Right ventricle myocardium superior (tissue), 1 donor: ENCODE data around the gene APCS. TPM values are rescaled to one million over a fixed set of nuclear protein-coding genes. Genes with fewer than 3 reads are reported as not detected.

Experiments used
- ATAC-seq: fragments of 200-7000 bp; cut with Tn5 transposase; one replicate; pipeline ENCODE4 v1.9.1; 2020; ENCODE audit warnings: mild to moderate bottlenecking; ENCODE audit not compliant: poor library complexity
- DNase-seq: peaks from one replicate; pipeline ENCODE4 v3.0.0-alpha.2; 2020
- intact Hi-C: fragments of 100-400 bp; cut with DNase I; formaldehyde crosslinking; loops from one replicate; pipeline ENCODE4 v1.11.2; 2022
- long read RNA-seq: library from polyadenylated mRNA; unstranded; transcript quantifications from one replicate; pipeline ENCODE4 v2.0.0, GENCODE V29; 2021
- total RNA-seq: library from RNA; stranded (reverse); fragmentation: NEBNext Ultra II Directional; extraction: Animal tissue kit (Norgen Biotek cat#: 25700); gene quantifications from one replicate; pipeline ENCODE4 v1.2.1, GENCODE V29; 2021
- donor health status: DM: no; HTN: yes; CAD: no; lungs with severe emphysema.

The APCS gene, protein sequence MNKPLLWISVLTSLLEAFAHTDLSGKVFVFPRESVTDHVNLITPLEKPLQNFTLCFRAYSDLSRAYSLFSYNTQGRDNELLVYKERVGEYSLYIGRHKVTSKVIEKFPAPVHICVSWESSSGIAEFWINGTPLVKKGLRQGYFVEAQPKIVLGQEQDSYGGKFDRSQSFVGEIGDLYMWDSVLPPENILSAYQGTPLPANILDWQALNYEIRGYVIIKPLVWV
- 0.32 TPM for total RNA-seq
- long read RNA-seq: 0 reads

DNA sequence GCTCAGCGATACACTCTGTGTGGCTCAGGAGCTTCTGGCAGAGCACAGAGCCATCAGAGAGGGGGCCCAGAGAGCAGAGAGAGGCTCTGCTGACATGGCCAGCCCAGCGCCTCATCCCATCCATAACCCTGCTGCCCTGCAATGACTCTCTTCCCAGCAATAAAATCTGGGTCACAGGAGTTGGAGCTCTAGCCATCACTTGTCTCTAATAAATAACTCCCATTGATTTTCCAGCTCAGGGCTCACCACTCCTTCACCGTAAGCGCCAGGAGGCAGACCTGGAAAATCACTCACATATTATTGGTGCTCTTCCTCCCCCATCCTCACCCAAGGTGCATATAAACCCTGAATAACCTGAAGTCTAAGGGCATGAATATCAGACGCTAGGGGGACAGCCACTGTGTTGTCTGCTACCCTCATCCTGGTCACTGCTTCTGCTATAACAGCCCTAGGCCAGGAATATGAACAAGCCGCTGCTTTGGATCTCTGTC is at the start of gene APCS:
TSS of gene APCS (plus strand) at position 366 of the 491 bp plus-strand sequence. CDS start at position 462, 96 bp downstream.
- intact Hi-C loops: no loop called here
- ATAC-seq: no peak

DNA sequence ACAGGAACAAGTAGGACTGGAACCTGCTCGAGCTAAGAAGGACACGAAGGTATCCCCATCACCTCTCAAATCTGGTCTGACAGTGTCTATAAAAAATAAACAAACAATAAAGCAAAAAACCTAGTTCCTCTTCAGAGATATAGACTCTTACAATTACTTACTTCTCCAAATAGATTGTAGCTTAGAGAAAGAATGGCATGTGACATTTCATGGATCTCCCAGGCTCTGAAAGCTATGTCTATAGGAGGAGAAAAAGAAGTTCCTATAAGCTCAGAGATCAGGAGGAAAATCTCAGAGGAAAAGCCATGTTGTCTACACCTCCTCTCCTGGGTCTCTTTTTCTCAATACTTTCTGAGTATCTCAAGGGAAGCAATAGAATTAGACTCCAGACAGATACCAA is 39.5 kb upstream of the APCS start:
- ATAC-seq (no peak), DNase-seq (no peak)
- intact Hi-C loops: no loop called here

More for the DNA sequence above, at the start of gene APCS:
- DNase-seq: no peak

DNA sequence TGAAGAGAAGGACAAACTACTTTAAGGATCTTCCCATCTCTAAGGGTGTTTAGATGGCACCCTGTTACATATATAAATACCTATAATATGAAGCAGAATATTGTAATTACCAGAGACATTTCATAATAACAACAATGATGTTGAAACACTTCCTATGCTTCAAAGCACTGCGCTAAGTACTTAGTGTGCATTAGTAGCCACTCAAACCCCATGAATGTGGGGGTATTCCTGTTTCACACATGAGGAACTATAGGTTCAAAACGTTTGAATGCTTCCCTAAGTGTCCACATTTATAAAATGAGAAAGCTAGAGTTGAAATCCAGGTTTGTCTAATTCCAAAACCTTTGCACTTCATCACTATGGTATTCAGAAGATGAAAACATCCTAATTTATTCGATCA is 33.4 kb upstream of the APCS start:
- DNase-seq (no peak), ATAC-seq (no peak)
- intact Hi-C loops: no loop called here

DNA sequence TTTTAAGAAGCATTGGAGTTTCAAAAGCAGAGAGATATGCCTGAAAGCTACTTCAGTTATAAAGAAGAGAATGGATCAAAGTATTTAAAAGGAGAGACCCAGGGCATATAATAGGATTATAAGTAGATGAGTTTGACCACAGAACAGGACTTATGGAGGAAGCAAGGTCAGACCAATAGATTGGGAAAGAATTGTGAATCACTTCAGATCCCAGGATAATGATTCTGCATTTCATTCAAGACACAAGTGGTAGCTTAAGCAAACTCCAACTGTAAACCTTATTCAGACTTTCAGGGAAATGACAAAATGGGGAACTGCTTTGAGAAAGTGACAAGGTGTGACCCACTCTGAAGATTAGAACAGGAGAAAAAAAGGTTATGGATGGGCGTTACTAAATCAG is 32.9 kb upstream of the APCS start:
- DNase-seq (no peak), ATAC-seq (no peak)
- intact Hi-C loops: no loop called here

DNA sequence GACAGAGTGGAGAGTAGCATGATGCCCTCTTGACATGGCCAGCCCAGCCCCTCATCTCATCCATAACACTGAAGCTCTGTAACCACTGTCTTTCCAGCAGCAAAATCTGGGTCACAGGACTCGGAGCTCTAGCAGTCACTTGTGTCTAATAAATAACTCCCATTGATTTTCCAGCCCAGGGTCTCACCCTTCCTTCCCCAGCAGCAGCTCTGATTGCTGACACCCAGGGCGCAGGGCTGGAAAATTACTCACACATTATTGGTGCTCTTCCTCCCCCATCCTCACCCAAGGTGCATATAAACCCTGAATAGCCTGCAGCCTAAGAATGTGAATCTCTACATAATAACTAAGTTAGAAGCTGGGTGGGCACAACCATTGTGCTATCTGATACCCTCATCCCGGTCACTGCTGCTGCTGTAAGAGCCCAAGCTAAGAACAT is 30.7 kb upstream of the APCS start:
- intact Hi-C loops: no loop called here
- DNase-seq (no peak), ATAC-seq (no peak)

DNA sequence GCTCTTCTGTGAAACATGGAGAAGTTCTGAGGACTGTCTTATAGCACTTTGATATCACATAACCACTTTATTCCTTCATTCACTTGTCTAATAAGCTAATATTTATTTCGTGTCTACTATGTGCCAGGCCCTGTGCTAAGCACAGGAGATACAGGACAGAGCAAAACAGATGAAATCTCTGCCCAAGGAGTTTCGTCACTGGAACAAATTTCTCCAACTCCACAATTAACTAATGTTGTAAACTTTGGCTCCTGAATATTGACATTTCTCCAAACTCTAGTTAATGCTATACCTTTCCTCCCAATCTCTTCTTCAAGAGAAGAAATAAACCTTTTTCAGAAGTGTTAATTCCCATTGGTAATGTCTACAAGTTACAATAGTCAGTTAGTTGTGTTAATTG is 27.0 kb upstream of the APCS start:
- no peak for DNase-seq
- intact Hi-C loops: no loop called here

DNA sequence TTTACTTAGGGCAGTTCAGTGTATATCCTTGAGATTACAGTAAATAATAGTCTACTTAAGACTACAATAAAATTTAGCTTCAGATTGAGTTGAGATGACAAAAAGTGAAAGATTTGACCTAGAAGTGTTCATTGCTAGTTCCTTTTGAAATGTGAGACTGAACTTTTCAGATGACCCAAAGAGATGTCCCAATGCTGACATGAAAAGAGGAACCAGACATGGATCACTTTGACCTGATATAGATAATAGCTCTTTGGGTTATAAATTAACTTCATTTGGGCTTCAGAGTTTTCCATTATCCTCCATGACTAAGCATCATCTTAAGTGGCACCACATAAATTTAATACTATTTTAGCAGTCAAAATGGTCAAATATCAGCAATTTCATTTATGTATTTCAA is 26.1 kb upstream of the APCS start:
- DNase-seq (no peak), ATAC-seq (no peak)
- intact Hi-C loops: no loop called here

More for the DNA sequence above, 27.0 kb upstream of the APCS start:
- ATAC-seq: no peak

DNA sequence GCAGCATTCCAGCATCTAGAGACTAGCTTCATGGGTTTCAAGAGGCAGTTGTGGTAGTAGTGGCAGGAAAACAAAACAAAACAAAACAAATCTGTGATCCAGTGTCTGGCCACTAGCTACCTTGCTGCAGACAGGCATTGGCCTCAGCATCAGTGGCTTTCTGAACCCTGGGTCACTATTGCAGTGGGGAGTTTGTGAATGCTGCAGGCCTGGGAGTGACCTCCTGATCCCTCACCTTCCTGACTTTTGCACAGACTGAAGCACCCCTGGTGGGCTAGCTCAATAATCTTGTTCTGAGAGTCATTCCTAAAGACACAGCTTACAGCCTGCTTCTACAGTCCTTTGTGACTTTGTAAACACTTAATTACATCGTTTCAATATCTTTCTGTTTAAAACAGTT is 24.9 kb upstream of the APCS start:
- no peak for ATAC-seq
- intact Hi-C loops: no loop called here
- no peak for DNase-seq

DNA sequence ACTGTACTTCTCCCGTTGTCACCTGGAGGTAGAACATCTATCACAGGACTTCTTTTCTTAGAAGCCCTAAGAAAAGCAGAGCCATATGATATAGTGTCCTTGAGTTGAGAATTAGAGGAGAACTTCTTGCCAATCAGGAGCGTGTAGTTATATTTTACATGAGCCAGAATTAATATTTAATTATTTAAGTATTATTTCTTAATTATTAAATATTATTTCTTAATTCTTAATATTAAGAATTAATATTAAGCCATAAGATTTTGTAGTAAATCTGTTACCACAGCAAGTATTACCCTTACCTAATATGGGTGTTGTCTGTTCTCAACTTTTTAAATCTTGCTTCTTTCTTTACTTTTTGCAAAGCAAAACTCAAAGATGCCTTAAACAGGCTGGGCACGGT is 10.2 kb upstream of the APCS start:
- no peak for ATAC-seq

DNA sequence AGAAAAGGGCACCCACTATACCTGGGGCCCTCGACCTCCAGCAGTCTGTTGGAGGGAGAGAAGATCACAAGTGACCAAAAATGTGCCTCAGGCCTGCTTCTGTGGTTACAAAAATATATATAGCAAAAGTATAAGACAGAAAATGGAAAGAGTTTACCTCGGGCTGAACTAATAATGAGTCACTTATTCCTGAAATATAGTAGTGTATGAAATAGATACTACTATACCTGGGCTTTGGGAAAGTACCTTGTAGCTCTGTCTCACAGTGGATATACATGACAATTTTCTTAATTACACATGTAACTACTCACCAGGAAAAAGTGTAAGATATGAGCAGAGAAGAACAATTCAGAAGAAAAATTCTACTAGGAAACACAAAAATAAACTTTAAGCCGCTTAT is 7.3 kb upstream of the APCS start:
- DNase-seq (no peak), ATAC-seq (no peak)
- intact Hi-C loops: no loop called here

More for the DNA sequence above, 10.2 kb upstream of the APCS start:
- intact Hi-C loops: no loop called here
- DNase-seq: no peak

DNA sequence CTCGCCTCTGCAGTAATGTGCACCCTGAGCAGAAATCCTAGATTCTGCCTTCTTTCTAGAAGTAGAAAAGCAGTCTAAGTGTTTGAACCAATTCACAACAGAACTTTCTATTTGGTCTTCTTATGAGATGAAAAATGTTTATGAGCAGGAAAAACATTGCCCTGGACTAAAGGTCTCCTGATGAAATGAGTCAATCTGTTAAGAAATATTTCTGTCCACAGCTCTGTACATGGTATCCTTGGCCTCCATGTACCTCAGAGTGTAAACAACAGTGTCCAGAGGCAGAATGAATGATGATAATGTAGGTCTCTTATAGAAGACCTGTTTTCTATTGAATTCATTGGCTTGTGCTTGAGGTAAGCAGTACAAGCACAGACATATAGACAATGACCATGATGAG is 6.2 kb upstream of the APCS start:
- intact Hi-C loops: no loop called here
- ATAC-seq (no peak), DNase-seq (no peak)

DNA sequence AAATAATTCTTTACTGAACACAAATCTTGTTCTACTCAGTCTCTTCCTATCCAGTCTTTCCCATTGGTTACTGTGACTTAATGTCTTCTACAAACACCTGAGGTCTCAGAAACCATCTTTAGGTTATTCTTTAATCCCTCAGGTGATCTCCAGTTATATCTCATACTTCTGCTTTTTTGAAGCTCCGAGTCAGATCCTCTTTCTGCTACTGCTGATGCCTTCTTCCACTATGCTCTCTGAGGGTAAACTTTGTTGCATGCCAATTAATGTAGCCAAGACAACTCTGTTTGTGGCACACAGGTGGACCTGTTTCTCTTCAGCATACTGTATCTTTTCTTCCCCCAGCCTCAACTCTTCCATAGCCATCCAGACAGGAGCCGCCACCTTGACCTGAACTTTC is 3.1 kb upstream of the APCS start:
- intact Hi-C loops: no loop called here
- ATAC-seq: no peak
- no peak for DNase-seq

DNA sequence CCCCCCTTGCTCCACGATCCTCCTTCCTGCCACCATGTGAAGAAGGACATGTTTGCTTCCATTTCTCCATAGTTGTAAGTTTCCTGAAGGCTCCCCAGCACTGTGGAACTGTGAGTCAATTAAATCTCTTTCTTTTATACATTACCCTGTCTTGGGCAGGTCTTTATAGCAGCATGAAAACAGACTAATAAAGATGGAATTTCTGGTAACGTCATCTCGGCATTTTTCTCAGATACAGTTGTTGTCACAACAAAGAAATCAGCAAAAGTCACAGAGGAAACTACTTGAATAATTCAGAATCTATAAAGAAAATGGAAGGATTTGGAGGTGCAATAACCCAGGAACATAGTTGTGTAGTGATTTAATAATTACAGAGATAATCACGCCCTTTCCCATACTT is 4.4 kb downstream of the APCS start:
- intact Hi-C loops: no loop called here
- DNase-seq (no peak), ATAC-seq (no peak)

DNA sequence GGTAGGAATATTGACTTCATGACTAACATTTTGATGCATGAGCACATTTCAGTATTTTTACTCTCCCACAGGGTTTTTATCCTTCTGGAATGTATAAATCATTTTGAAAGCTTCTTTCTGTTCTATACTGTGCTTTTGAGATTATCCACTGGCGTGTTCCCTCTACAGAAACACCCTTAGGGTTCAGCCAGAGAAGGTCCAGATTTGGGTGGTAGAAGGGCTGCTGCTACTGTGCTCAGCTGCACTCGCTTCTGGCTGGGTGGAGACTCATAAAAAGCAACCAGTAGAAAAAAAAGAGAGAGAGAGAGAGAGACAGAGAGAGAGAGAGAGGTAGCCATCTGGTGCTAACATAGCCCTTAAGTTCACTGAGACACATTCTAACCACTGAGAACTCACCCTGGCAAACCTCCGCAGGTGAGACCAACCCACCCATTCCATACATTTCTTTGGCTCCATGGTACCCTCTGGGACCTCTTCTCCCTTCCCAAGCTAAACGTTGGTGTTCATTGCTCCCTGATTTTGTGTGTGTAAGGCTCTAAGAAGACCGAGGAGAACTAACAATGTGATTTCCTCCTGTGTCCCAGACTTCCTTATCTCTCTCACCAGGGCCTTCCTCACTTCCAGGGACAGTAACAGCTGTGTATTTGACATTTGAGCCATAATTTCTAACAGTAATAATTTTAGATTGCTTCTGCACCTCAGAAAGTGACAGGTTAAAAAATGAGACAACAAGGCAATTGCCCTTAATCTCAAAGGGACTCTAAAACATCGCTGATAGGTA is 7.2 kb downstream of the APCS start:
- ATAC-seq: no peak
- intact Hi-C loops: no loop called here
- DNase-seq: no peak

DNA sequence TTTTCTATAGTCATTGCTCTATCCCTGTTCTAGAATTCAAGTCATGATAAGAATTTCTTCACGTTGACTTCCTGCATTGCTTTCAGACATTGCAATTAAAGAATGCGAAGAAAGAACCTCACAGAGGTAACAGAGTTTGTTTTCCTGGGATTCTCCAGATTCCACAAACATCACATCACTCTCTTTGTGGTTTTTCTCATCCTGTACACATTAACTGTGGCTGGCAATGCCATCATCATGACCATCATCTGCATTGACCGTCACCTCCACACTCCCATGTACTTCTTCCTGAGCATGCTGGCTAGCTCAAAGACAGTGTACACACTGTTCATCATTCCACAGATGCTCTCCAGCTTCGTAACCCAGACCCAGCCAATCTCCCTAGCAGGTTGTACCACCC is 10.6 kb downstream of the APCS start:
- intact Hi-C loops: no loop called here
- DNase-seq (no peak), ATAC-seq (no peak)

DNA sequence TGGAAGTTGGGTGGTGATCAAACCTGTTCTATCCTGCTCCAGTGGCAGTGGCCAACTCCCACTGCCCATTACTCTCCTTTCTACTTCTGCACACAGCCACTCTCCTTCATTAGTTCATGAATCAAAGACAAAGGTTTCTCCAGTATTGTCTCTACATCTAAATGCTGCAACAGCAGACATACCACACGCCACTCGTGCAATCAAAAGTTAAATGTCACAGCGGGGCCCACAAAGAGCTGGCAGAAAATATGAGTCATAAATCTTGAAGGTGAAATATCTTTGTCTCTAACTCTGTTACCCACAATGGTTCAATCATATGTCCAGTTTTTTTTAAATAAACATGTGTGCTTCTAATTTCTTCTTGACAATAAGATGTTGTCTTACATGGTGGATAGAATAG is 13.3 kb downstream of the APCS start:
- ATAC-seq (no peak), DNase-seq (no peak)
- intact Hi-C loops: no loop called here

DNA sequence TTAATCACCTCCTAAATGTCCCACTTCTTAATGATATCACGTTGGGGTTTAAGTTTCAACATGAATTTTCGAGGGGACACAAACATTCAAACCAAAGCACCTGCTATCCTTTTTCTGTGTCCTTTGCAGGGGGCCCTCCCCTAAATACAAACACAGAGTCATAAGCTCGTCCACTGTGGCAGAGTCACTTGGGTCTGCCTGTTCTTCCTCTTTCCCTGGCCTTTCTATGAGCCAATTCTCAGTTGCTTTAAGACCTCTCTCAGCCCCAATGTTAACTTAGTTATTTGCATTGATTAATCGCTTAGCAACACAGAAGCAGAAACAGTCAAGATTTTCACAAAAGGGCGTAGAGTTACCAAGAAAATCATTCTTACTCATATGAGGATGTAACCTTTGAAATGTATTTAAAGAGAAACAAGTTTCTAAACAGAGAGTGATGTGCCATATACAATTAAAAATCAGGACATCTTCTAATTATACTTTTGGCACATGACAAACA is 14.9 kb downstream of the APCS start:
- ATAC-seq (no peak), DNase-seq (no peak)
- intact Hi-C loops: no loop called here

DNA sequence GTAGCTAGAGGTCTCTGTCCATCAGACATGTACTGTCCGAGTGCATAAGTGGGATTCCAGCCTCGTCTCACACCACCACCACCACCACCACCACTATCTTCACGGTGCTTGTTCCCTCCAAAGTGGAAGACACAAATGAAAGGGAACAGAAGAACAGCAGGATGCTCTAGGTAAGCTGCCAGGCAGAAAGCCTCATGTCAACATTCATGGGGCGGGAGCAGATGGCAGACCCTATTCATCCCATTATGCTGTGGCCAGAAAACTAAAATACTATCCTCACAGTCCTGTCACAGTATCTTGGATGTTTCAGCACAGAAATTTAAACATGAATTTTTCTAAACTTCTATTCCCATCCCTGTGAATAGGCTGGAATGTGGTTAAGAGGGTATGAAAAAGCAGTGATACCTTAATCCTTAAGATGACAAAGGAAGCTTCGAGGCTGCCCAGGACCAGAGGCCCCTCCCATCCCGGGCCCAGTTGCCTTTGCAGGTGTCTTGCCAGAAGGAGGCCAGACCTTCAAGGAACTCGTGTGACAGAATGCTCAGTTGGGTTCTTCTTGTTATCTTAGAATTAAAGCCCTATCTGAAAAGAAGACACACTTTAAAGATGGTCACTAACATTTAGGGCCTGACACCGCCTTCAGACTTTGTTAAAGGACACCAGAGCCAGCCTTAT is 24.7 kb downstream of the APCS start:
- ATAC-seq (no peak), DNase-seq (no peak)
- intact Hi-C loops: no loop called here

DNA sequence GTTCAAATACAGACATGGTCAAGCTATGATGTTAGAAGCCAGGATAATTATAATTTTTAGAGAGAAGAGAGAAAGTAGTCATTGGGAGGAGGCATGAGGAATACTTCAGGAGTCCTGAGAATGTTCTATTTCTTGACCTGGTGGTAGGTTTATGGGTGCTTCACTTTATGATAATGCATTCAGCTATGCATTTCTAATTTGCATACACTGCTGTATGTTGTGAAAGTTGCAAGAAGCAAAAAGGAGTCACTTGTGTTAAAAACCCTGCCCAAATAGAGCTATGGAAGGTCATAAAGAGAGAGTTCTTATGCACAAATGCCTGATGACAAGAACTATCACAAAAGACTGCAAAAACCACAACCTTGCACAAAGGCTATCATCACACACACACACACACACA is 45.3 kb downstream of the APCS start:
- ATAC-seq (no peak), DNase-seq (no peak)
- intact Hi-C loops: no loop called here
